ENCODE data around the gene ANKRD9. TPM values are rescaled to one million over a fixed set of nuclear protein-coding genes. Genes with fewer than 3 reads are reported as not detected.

ANKRD9 gene
- total and polyA plus RNA-seq, 2 donors (not counting 1 experiment from before 2014, with no cell fraction given), result 2.7 to 22.0 TPM

DNA sequence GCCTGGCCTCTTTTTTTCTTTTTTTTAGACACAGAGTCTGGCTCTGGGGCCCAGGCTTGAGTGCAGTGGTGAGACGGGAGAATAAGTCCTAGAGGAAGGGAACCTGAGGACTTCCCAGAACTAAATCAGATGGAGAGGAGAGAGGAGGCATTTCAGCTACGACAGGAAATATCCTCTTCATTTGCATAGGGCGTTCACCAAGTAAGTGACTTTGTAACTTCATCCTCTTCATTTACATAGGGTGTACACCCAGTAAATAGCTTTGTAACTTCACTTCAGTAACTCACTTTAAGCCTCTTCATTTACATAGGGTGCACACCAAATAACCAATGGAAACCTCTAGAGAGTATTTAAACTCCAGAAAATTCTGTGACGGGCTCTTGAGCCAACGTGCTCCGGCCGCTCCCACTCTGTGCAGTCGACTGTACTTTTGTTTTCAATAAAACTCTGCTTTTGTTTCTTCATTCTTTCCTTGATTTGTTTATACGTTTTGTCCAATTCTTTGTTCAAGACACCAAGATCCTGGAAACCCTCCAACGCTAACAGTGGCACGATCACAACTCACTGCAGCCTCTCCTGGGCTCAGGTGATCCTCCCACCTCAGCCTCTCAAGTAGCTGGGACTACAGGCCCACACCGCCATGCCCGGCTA is 21.4 kb upstream of the ANKRD9 start:
- Histone ChIP-seq H3K4me3 (replicated peaks in 1 of 4; ENCODE audit: control extremely low read depth in 1 of 4, insufficient read depth in 1 of 4, low read depth in 3 of 4, low read length in 4 of 4) (no peak overlapping the region), H3K36me3 (ENCODE audit: control insufficient read depth, insufficient read depth, low read length) (no peaks in the 10 kb centered on the region), H2AFZ (ENCODE audit: low read length) (no peak overlapping the region), H3K27me3 (ENCODE audit: control insufficient read depth, insufficient read depth, low read length) (no peaks in the 10 kb centered on the region), H3K9me3 (ENCODE audit: control insufficient read depth, insufficient read depth, low read depth, low read length) (no peaks in the 10 kb centered on the region), H3K4me2 (ENCODE audit: extremely low read depth, insufficient read depth, low read length) (no peak overlapping the region), H3K4me1 (ENCODE audit: control insufficient read depth, extremely low read depth, insufficient read depth, low read length) (peaks cover 5% of the 10 kb centered on the region), H3K9ac (ENCODE audit: insufficient read depth, low read length) (no peak overlapping the region), H4K20me1 (ENCODE audit: control insufficient read depth, extremely low read depth, insufficient read depth, low read length) (no peaks in the 10 kb centered on the region), H3K79me2 (ENCODE audit: control insufficient read depth, insufficient read depth, low read length) (no peaks in the 10 kb centered on the region), H3K27ac (ENCODE audit: insufficient read depth, low read length) (no peak overlapping the region)
- no peak for TF ChIP-seq EZH2 (IDR thresholded peaks at IDR 0.05; ENCODE audit: low read length, missing control alignments)
- TF ChIP-seq, protein P1, sequence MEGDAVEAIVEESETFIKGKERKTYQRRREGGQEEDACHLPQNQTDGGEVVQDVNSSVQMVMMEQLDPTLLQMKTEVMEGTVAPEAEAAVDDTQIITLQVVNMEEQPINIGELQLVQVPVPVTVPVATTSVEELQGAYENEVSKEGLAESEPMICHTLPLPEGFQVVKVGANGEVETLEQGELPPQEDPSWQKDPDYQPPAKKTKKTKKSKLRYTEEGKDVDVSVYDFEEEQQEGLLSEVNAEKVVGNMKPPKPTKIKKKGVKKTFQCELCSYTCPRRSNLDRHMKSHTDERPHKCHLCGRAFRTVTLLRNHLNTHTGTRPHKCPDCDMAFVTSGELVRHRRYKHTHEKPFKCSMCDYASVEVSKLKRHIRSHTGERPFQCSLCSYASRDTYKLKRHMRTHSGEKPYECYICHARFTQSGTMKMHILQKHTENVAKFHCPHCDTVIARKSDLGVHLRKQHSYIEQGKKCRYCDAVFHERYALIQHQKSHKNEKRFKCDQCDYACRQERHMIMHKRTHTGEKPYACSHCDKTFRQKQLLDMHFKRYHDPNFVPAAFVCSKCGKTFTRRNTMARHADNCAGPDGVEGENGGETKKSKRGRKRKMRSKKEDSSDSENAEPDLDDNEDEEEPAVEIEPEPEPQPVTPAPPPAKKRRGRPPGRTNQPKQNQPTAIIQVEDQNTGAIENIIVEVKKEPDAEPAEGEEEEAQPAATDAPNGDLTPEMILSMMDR (conservative IDR thresholded peaks at IDR 0.05 in 1 of 2, IDR thresholded peaks at IDR 0.05 in 1 of 2; ENCODE audit: low read depth in 1 of 2, low read length in 2 of 2), result no peak
- no peak for DNase-seq (ENCODE audit: low read depth in 2 of 2)

DNA sequence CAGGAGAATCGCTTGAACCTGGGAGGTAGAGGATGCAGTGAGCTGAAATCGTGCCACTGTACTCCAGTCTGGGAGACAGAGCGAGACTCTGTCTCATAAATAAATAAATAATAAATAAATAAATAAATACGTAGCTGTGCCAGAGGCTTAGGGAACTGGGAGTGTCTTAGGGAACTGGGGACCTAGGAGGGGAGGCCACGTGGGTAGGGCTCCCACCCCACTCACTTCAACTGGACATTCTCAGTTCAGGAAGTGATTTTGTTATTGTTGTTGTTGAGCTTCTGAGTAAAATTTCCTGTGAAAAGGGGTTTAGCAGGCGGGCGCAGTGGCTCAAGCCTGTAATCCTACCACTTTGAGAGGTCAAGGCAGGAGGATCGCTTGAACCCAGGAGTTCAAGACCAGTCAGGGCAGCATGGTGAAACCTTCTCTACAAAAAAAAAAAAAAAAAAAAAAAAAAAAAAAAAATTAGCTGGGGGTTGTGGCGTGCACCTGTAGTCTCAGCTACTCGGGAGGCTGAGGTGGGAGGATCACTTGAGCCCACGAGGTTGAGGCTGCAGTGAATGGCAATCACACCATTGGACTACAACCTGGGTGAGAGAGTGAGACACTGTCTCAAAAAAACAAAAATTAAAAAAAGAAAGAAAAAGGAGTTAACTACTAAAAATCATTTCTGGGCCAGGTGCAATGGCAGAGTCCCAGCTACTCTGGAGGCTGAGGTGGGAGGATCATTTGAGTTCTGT is 19.0 kb upstream of the ANKRD9 start:
- no peaks in the 10 kb centered on the region for H4K20me1 ChIP-seq (ENCODE audit: control insufficient read depth, extremely low read depth, insufficient read depth, low read length)
- peaks cover 8% of the 10 kb centered on the region for H3K4me1 ChIP-seq (ENCODE audit: control insufficient read depth, extremely low read depth, insufficient read depth, low read length)
- H3K27me3 ChIP-seq (ENCODE audit: control insufficient read depth, insufficient read depth, low read length), result no peaks in the 10 kb centered on the region
- DNase-seq (ENCODE audit: low read depth in 2 of 2), result no peak
- H3K9ac ChIP-seq (ENCODE audit: insufficient read depth, low read length), result no peak overlapping the region
- no peaks in the 10 kb centered on the region for H3K36me3 ChIP-seq (ENCODE audit: control insufficient read depth, insufficient read depth, low read length)
- TF ChIP-seq, protein P1 (conservative IDR thresholded peaks at IDR 0.05 in 1 of 2, IDR thresholded peaks at IDR 0.05 in 1 of 2; ENCODE audit: low read depth in 1 of 2, low read length in 2 of 2), result no peak
- no peak for TF ChIP-seq EZH2 (IDR thresholded peaks at IDR 0.05; ENCODE audit: low read length, missing control alignments)
- no peak overlapping the region for H2AFZ ChIP-seq (ENCODE audit: low read length)
- no peaks in the 10 kb centered on the region for H3K79me2 ChIP-seq (ENCODE audit: control insufficient read depth, insufficient read depth, low read length)
- no peaks in the 10 kb centered on the region for H3K9me3 ChIP-seq (ENCODE audit: control insufficient read depth, insufficient read depth, low read depth, low read length)
- H3K4me2 ChIP-seq (ENCODE audit: extremely low read depth, insufficient read depth, low read length), result no peak overlapping the region
- no peak overlapping the region for H3K27ac ChIP-seq (ENCODE audit: insufficient read depth, low read length)
- no peak overlapping the region for H3K4me3 ChIP-seq (replicated peaks in 1 of 4; ENCODE audit: control extremely low read depth in 1 of 4, insufficient read depth in 1 of 4, low read depth in 3 of 4, low read length in 4 of 4)

DNA sequence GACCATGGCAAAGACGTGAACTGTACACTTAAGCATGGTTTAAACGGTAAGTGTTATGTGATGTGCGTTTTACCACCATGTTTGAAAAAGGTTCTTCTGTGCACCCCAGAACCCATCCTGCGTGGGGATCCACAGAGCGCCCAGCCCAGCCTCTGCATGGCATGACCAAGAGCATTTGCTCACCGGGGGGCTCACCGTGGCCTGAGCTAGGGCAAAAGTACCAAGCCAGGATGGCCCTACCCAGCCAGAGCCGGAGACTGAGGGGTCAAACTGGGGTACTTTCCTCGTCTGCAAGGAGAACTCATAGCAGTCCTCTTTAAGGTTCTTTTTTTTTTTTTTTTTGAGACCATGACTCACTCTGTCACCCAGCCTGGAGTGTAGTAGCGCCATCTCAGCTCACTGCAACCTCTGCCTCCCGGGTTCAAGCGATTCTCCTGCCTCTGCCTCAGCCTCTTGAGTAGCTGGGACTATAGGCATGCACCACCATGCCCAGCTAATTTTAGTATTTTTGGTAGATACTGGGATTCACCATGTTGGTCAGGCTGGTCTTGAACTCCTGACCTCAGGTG is 16.4 kb upstream of the ANKRD9 start:
- H4K20me1 ChIP-seq (ENCODE audit: control insufficient read depth, extremely low read depth, insufficient read depth, low read length), result no peaks in the 10 kb centered on the region
- peak overlapping the region; percentile 93 for H2AFZ ChIP-seq (ENCODE audit: low read length)
- peaks cover 10% of the 10 kb centered on the region for H3K4me1 ChIP-seq (ENCODE audit: control insufficient read depth, extremely low read depth, insufficient read depth, low read length)
- peak overlapping the region; percentile 16 for H3K27ac ChIP-seq (ENCODE audit: insufficient read depth, low read length)
- TF ChIP-seq EZH2 (IDR thresholded peaks at IDR 0.05; ENCODE audit: low read length, missing control alignments), result no peak
- TF ChIP-seq, protein P1 (conservative IDR thresholded peaks at IDR 0.05 in 1 of 2, IDR thresholded peaks at IDR 0.05 in 1 of 2; ENCODE audit: low read depth in 1 of 2, low read length in 2 of 2), result no peak
- no peaks in the 10 kb centered on the region for H3K27me3 ChIP-seq (ENCODE audit: control insufficient read depth, insufficient read depth, low read length)
- H3K4me3 ChIP-seq (replicated peaks in 1 of 4; ENCODE audit: control extremely low read depth in 1 of 4, insufficient read depth in 1 of 4, low read depth in 3 of 4, low read length in 4 of 4), result peak overlapping the region in 3 of 4 experiments; percentile 57 to 83 (median 73)
- no peaks in the 10 kb centered on the region for H3K36me3 ChIP-seq (ENCODE audit: control insufficient read depth, insufficient read depth, low read length)
- no peak for DNase-seq (ENCODE audit: low read depth in 2 of 2)
- H3K4me2 ChIP-seq (ENCODE audit: extremely low read depth, insufficient read depth, low read length), result peak overlapping the region; percentile 99
- no peak overlapping the region for H3K9ac ChIP-seq (ENCODE audit: insufficient read depth, low read length)
- no peaks in the 10 kb centered on the region for H3K79me2 ChIP-seq (ENCODE audit: control insufficient read depth, insufficient read depth, low read length)
- H3K9me3 ChIP-seq (ENCODE audit: control insufficient read depth, insufficient read depth, low read depth, low read length), result no peaks in the 10 kb centered on the region

All from fibroblast of lung (primary cell).